Osteocyte (in vitro differentiated cells): ENCODE results near the gene ZNF850. TPM values are rescaled to one million over a fixed set of nuclear protein-coding genes. Genes with fewer than 3 reads are reported as not detected.
"Not testable (repeated sequence)": the region's sequence is repeated elsewhere in the genome, so short reads cannot be mapped to it uniquely, and the experiment has no call there.

Source experiments
- DNase-seq: peaks from one replicate; pipeline ENCODE4 v3.0.0; 2021; ENCODE audit warnings: mixed read lengths; ENCODE audit not compliant: unreplicated experiment; ENCODE audit errors: extremely low spot score
- H3K27ac Mint-ChIP-seq: one replicate; pipeline ENCODE4 v1.8.0; 2021; ENCODE audit warnings: mild to moderate bottlenecking, mixed read lengths; ENCODE audit not compliant: unreplicated experiment
- H3K27me3 Mint-ChIP-seq: one replicate; pipeline ENCODE4 v1.8.0; 2021; ENCODE audit warnings: mixed read lengths; ENCODE audit not compliant: unreplicated experiment
- H3K36me3 Mint-ChIP-seq: one replicate; pipeline ENCODE4 v1.8.0; 2021; ENCODE audit warnings: mixed read lengths; ENCODE audit not compliant: unreplicated experiment
- H3K4me1 Mint-ChIP-seq: one replicate; pipeline ENCODE4 v1.8.0; 2021; ENCODE audit warnings: mixed read lengths; ENCODE audit not compliant: unreplicated experiment
- H3K4me3 Mint-ChIP-seq: one replicate; pipeline ENCODE4 v1.8.0; 2021; ENCODE audit warnings: mild to moderate bottlenecking, moderate library complexity, mixed read lengths; ENCODE audit not compliant: unreplicated experiment
- H3K9me3 Mint-ChIP-seq: one replicate; pipeline ENCODE4 v1.8.0; 2021; ENCODE audit warnings: mixed read lengths; ENCODE audit not compliant: unreplicated experiment
- CTCF ChIP-seq: fragments of 200-600 bp; sonication (generic); IDR thresholded peaks from 2 replicates; pipeline ENCODE4 v1.5.0; 2021; ENCODE audit warnings: antibody characterized with exemption, mild to moderate bottlenecking, moderate library complexity
- total RNA-seq: library from RNA; stranded (reverse); gene quantifications from 2 replicates; pipeline ENCODE4 v1.2.1, GENCODE V29; 2021

ZNF850 gene
- total RNA-seq, 1 donor from 2014 or later = 2.8 TPM

GRCh38 chr19:36745870-36746269 is 26.7 kb downstream of the ZNF850 start:
- H3K36me3 Mint-ChIP-seq = peaks cover 71% of the 10 kb centered on the region
- no peaks in the 10 kb centered on the region for H3K4me1 Mint-ChIP-seq
- no peaks in the 10 kb centered on the region for H3K27me3 Mint-ChIP-seq
- H3K9me3 Mint-ChIP-seq = peaks cover 47% of the 10 kb centered on the region
- H3K27ac Mint-ChIP-seq = no peak overlapping the region
- DNase-seq = no peak
- TF ChIP-seq CTCF = no peak
- no peak overlapping the region for H3K4me3 Mint-ChIP-seq

- not testable (repeated sequence) for DNase-seq, H3K27me3 Mint-ChIP-seq, H3K4me1 Mint-ChIP-seq, H3K27ac Mint-ChIP-seq, H3K4me3 Mint-ChIP-seq
- H3K9me3 Mint-ChIP-seq = peaks cover 69% of the 10 kb centered on the region
- peaks cover 56% of the 10 kb centered on the region for H3K36me3 Mint-ChIP-seq
These were observed 36.4 kb downstream of the ZNF850 start for GRCh38 chr19:36736166-36736565.

GRCh38 chr19:36719687-36720556 is 52.7 kb downstream of the ZNF850 start:
- no peaks in the 10 kb centered on the region for H3K4me1 Mint-ChIP-seq
- H3K27me3 Mint-ChIP-seq = no peaks in the 10 kb centered on the region
- TF ChIP-seq CTCF = no peak
- no peak overlapping the region for H3K27ac Mint-ChIP-seq
- peaks cover 70% of the 10 kb centered on the region for H3K36me3 Mint-ChIP-seq
- H3K4me3 Mint-ChIP-seq = no peak overlapping the region
- H3K9me3 Mint-ChIP-seq = peaks cover 47% of the 10 kb centered on the region
- no peak for DNase-seq

- Mint-ChIP-seq H3K4me1 (no peaks in the 10 kb centered on the region), H3K9me3 (peaks cover 42% of the 10 kb centered on the region), H3K36me3 (peaks cover 89% of the 10 kb centered on the region), H3K4me3 (no peak overlapping the region), H3K27me3 (no peaks in the 10 kb centered on the region), H3K27ac (no peak overlapping the region)
- DNase-seq = no peak
- no peak for TF ChIP-seq CTCF
These were observed 63.2 kb downstream of the ZNF850 start for GRCh38 chr19:36709423-36709822.

- Mint-ChIP-seq H3K9me3 (peaks cover 41% of the 10 kb centered on the region), H3K36me3 (peaks cover 81% of the 10 kb centered on the region), H3K27ac (no peak overlapping the region), H3K4me1 (no peaks in the 10 kb centered on the region), H3K4me3 (no peak overlapping the region), H3K27me3 (no peaks in the 10 kb centered on the region)
- DNase-seq = no peak
- no peak for TF ChIP-seq CTCF
These were observed 65.5 kb downstream of the ZNF850 start for GRCh38 chr19:36707134-36707533.
